GM21360 (cell line): ENCODE data around the gene BRAT1.
"Not testable (repeated sequence)": the region's sequence is repeated elsewhere in the genome, so short reads cannot be mapped to it uniquely, and the experiment has no call there.

Experiments used
- ATAC-seq: cut with Tn5 transposase; IDR thresholded peaks from one replicate; pipeline ENCODE4 v1.9.1; 2021; ENCODE audit warnings: mild to moderate bottlenecking, moderate library complexity; ENCODE audit not compliant: unreplicated experiment

BRAT1 gene

DNA sequence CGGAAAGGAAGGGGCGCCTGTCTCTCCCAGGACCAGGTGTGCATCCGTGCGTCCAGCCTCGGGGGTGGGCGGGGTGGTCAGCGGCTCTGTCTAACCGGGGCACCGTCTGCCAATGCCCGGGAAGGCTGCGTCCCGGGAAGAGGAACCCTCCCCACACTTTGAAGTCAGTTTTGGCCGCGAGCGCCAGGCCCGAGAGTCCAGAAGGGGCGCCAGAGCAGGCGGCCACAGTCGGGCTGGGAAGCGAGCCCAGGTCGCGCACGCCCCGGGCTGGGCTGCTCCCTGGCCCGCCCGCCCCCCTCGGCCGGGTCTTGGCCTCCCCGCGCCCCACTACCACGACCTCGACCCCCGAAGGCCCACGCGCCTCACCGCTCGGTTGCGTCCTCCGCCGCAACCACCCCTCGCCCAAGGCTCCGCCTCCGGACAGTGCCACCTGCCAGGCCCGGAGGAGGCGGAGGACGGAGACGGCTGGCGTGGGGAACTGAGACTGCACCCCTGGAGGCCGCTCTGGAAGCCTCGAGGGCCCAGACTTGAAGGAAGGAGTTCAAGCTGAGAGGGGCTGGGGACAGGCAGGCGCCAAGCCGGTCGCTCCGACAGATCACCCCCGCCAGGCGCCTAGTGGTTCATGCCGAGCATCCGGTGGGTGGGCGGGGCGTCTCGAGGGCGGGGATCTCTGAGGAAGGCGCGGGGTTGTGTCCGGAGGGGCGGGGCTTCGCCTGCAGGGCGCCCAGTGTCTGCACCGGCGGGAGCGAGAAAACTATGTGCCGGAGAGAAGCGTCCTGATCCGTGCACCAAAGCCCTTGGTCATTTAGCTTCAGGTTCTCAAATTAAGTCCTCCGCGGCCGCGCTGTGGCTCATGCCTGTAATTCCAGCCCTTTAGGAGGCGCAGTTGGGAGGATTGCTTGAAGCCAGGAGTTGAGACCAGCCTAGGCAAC lies at the start of gene BRAT1:
Gene BRAT1 (minus strand): TSS at position 404 of the 932 bp plus-strand sequence. CDS start 1,093 bp downstream, outside the sequence.
- ATAC-seq, result peak; percentile 55

- ATAC-seq, result no peak
Measured at GRCh38 chr7:2604608-2605174, 49.4 kb upstream of the BRAT1 start.

- ATAC-seq, result no peak
Measured at GRCh38 chr7:2603044-2603965, 48.0 kb upstream of the BRAT1 start.

- ATAC-seq, result no peak
Measured at GRCh38 chr7:2602406-2603043, 47.2 kb upstream of the BRAT1 start.

DNA sequence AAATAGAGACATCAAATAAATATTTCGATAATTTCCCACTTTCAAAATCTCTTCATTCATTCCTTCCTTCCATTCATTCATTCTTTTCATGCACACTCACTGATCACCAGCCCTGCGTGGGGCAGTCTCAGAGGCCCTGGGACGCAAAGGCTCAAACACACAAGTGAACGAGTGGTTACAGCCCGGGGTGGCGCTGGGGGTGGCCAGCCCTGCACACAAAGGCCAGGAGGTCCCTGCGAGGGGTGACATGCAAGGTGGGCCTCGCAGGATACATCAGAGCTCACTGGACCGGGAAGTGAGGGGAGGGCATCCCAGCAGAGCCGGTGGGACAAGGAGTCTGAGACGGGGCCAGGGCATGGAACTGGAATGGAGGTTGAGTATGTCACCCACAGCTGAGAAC lies 46.6 kb upstream of the BRAT1 start:
- ATAC-seq, result no peak

DNA sequence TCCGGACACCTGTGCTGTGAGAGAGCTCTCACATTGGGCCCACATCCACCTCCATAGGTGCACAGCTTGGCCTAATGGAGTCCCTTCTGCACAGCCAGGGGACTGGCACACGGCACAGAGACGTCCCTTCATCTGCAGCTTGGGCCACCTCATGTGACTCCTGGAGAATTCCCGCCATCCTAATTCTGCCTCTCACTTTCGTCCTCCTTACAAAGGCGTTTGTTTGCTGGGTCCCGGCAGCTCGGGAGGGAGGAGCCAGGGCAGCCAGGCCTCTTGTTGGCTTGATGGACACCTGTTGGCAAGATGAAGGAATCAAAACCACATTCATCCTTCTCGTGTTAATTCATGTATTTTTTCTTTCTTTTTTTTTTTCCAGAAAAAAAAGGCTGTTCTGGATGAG lies 45.7 kb upstream of the BRAT1 start:
- ATAC-seq, result no peak

GRCh38 chr7:2598154-2598823 lies 43.0 kb upstream of the BRAT1 start:
- no peak for ATAC-seq

DNA sequence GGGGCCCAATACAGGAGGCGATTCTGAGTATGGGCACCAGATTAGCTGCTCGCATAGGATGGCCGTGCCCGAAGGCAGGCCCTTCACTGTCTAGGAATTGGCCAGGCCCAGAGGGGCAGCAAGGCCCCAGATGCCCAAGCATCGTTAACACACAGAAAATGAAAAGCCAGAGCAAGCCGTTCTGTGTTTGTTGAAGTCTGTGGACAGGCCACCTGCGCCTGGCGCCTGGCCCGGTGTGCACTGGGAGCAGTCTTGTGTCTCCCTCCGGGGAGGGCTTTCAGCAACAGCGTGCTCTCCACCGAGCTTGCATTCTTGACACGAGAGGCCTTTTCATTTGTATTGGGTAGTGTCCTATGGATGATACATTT lies 41.9 kb upstream of the BRAT1 start:
- ATAC-seq, result no peak

DNA sequence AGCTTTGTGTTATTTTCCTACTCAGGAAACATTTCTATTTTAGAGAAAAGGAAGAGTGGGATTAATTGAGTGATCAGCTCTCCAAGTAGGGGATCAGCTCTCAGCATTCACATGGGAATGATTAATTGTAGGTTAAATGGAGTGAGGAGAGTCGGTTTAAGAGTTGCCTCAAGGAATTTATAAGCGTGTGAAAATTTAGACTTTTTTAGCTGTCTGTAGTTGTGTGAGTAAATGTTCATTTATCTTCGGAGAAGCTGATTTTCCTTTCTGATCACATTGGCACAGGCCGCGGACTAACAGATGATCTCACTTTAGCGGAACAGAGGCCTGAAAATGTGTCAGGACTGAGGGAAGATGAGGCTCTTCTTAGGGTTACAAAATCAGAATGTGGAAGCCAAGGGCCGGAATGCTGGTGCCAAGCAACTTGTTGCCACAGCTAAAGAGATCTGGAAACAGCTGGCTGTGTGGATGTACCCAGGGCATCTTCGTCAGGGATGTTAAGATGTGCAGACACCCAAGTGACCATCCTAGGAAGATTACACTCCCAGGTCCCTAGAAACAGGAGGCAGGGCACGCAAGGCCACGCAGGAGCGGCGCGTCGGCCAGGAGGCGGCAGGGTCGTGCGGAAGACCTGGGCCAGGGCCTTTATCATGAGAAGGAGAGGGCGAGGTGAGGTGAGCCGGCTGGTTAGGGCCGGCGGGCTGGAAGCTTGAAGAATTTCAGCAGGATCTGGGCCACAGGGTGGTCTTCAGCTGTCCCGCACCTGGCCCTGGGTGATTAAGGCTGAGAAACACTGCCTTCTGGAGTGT lies 41.3 kb upstream of the BRAT1 start:
- ATAC-seq, result no peak

DNA sequence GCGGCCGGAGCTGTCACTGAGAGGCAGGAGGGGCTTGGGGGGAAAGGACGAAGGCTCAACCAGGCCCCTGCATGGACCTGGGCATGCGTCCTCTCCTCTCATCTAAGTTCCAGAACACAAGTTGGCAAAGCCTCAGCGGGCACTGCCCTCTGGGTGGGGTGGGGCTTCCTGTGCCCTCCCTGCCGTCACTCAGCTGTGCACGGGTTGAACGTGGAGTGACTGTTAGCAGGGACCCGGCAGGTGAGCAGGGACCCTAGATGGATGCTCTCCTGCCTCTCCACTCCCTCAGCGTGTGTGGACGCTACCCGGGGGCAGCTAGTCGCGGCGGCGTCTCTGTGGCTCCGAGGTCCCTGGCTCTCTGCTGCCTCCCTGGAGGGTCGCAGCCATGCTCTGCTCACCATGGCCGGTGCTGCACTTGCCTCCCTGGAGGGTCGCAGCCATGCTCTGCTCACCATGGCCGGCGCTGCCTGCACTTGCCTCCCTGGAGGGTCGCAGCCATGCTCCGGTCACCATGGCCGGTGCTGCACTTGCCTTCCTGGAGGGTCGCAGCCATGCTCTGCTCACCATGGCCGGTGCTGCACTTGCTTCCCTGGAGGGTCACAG lies 40.0 kb upstream of the BRAT1 start:
- no peak for ATAC-seq

DNA sequence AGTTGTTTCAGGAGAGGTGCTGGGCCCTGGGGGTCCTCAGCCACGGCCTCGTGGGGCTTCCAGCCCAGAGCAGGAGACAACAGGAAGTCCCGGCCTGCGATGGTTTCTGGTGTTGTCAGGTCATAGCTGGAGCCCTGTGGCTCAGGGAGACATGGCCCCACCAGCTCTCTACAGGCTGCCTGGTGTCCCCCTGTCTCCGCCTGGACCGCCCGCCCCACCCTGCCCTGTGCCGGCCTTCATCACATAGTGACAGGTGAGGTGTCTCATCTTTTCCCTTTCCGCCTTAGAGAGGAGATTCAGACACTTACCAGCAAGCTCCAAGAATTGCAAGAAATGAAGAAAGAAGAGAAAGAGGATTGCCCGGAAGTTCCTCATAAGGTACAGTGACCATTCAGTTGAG lies 39.3 kb upstream of the BRAT1 start:
- no peak for ATAC-seq

DNA sequence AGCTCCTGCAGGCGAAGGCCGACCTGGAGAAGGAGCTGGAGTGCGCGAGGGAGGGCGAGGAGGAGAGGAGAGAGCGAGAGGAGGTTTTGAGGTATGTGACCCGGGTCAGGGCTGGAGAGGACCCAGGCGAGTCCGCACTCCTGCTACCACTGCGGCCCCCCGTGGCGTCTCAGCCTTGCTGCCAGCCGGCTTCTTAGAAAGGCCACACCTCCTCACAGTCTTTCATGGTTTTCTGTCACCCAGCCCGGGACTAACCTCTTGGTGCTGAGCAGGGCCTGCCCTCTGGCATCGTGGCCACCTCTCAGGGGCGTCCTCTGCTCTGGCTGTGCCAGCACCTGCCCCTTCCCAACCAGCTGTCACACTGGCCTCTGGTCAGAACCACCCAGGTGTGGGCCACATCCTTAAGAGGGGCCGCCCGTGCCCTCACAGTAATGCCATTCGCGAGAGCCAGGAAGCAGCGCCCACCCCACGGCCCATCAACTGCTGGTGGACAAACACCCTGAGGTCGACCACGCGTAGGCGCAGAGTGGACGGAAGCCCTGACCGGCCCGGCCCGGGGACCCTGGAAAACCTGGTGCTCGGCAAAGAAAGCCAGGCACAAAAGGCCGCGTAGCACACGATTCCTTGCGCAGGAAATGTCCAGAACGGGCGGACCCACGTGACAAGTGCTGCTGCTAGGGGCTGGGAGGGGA lies 37.9 kb upstream of the BRAT1 start:
- ATAC-seq, result no peak

GRCh38 chr7:2592375-2592865 lies 37.1 kb upstream of the BRAT1 start:
- no peak for ATAC-seq

DNA sequence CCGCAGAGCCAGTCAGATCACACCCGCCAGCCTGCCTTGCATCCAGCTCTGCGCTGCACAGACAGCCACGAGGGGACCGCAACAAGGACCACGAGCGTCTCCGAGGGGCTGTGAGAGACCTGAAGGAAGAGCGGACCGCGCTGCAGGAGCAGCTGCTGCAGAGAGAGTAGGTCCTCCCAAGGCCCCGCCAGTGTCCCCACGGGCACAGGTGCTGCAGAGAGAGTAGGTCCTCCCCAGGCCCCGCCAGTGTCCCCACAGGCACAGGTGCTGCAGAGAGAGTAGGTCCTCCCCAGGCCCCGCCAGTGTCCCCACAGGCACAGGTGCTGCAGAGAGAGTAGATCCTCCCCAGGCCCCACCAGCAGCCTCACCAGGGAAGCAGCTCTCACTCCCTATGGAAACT lies 34.6 kb upstream of the BRAT1 start:
- ATAC-seq, result not testable (repeated sequence)

DNA sequence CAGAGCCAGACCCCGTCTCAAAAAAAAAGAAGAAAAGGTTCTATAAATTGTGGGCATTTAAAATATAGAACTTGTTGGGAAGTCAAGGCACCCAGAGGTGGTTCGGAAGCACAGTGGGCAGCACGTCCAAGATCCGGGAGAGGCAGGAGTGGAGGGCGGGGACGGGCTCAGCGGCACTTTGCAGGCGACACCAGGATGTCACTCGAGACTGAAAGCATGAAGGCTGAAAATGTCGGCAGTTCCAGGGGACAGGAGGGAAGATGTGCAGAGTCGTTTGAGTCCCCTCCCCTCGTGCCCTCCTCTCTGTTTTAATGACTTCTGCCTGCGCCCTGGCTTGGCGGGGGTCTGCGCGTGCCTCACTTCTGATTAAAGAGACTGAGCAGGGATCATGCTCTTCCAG lies 34.0 kb upstream of the BRAT1 start:
- ATAC-seq, result no peak

- no peak for ATAC-seq
Measured at GRCh38 chr7:2587778-2588177, 32.5 kb upstream of the BRAT1 start.

DNA sequence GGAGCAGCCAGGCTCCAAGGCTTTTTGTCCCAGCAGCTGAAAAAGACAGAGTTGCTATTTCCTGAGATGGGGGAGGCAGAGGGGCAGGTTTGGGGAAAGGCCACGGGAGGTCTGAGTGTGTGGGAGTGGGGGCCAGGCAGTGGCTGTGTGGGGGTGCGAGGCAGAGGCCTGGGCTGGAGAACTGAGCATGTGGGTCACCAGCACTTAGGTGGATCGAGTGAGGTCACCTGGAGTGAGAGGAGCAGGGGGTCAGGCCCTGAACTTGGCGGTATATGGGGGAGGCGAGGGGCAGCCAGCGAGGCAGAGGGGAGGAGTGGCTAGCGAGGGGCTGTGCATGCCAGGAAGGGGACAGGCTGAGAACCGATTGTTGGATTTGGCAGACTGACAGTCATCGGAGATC lies 31.8 kb upstream of the BRAT1 start:
- ATAC-seq, result no peak

DNA sequence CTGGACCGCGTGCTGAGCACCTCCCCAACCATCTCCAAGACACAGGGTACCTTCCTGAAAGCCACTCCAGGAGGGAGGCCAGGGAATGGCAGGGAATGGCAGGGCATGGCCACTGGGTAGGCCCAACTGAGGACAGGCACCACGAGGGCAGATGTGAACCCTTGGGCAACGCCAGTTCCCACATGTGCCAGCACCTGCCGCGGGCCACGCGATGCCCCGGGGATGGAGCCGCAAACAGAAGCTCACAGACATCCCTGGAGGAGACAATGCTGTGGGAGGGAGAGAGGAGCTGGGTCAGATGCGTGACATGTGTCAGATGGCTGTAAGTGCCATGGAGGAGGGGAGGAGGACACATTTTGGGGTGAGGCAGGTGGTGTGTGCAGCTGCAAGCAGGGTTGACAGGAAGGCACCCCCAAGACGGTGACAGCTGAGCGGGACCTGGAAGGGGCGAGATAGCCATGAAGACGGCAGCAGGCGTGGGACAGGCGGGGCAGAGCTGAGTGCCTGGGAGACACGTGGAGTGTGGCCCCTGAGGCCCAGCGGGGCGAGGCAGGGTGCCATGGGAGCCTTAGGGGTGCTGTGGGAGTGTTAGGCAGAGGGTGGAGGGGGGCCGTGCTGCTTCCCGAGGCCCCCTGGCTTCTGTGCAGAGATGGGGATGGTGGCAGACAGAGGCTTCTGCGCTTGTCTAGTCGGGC lies 31.1 kb upstream of the BRAT1 start:
- no peak for ATAC-seq
